ENCODE results near the gene PDE2A.

The PDE2A gene

GRCh38 chr11:72635933-72636332 is 38.3 kb downstream of the PDE2A start:
- DNase-seq (ENCODE audit: low read depth) = no peak

DNA sequence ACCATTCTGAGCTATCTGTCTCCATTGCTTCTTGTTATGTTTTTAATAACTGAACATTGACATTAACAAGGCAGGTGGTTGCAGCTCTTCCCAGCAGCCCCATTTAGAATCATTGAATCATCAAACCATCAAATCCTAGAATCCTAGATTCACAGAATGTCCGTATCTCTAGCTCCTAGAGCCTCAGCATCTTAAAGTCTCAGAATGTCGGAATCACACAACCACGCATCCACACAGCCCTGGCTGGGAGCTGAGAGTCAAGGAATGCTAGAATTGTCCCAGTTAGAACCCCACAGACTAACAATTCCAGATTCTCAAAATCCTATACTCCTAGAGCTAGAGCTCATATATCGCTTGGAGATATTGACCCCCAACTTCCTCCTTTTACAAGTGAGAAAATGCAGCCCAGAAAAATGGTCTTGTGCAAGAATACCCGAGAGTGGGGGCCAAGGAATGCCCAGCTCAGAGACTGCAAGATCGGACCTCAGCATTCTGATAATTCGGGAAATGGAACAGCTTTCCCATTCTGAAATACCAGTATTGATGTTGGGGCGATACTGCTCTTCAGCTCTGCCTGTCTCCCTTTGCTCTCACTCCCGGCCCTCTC is 38.8 kb downstream of the PDE2A start:
- DNase-seq (ENCODE audit: low read depth) = no peak

DNA sequence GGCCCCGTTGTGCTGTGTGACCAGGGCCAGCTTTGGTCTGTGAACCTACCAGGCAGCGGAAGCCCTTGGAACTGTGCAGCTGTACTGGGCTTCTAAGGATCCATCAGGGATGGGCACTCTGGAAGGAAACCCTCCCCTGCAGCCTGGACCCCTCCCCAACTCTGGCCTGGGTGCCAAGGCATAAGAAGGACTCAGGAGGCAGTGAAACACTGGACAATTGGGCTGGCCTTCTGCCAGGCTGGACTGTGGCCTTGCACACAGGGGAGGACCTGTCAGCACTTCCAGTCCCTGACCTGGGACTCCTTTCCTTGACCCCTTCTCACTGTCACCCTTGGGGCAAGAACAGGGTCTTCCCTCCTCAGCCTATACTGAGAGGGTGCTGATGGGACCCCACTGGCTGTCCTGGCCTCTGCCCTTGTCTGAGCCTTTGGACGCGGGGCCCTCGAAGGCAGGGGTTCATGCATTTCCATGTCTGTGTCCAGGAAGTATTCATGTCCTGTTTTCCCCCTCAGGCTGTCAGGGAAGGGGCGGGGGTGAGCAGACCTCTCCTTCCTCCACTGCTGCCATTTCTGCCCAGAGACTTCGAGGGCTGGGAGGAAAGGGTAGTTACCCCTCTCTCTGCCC is 39.6 kb downstream of the PDE2A start:
- DNase-seq (ENCODE audit: low read depth) = no peak

GRCh38 chr11:72634016-72634415 is 40.2 kb downstream of the PDE2A start:
- no peak for DNase-seq (ENCODE audit: low read depth)

- no peak for DNase-seq (ENCODE audit: low read depth)
Observed at GRCh38 chr11:72633068-72633467, 41.2 kb downstream of the PDE2A start.

- no peak for DNase-seq (ENCODE audit: low read depth)
Observed at GRCh38 chr11:72631806-72632731, 42.2 kb downstream of the PDE2A start.

GRCh38 chr11:72630104-72630852 is 43.9 kb downstream of the PDE2A start:
- DNase-seq (ENCODE audit: low read depth) = no peak

- no peak for DNase-seq (ENCODE audit: low read depth)
Observed at GRCh38 chr11:72629266-72629665, 45.0 kb downstream of the PDE2A start.

- DNase-seq (ENCODE audit: low read depth) = no peak
Observed at GRCh38 chr11:72627594-72628281, 46.5 kb downstream of the PDE2A start.

GRCh38 chr11:72626414-72626936 is 47.7 kb downstream of the PDE2A start:
- DNase-seq (ENCODE audit: low read depth) = no peak

GRCh38 chr11:72625691-72626413 is 48.4 kb downstream of the PDE2A start:
- DNase-seq (ENCODE audit: low read depth) = no peak

DNA sequence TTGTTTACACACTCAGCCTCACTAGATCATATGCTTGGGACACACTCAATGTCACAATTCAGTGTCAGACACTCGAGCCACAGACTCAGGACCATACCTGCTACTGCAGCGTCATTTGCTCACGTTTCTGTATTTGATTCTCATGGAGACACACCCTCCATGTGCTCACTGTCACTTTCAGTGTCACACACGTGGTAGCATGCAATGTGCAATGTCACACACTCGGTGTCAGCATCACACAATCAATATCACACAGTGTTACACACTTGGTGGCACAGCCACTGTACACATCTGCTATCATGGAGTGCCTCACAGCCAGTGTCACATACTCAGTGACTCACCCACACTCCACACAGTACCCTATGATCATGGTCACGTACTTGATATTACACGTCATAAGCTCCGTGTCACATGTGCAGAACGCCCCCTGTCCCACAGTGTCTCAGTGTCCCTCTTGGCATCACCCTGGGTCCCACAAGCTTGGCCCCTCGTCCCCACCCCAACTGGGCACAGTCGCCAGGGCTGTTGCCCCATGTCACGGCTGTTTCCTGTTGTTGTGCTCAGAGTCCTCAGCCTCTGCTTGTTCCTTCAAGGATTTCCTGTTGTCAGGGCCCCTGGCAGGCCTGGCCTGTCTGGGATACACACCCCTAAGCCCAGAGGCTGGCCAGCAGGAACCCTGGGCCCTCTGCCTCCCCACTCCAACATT is 49.6 kb downstream of the PDE2A start:
- DNase-seq (ENCODE audit: low read depth) = no peak

- DNase-seq (ENCODE audit: low read depth) = no peak
Observed at GRCh38 chr11:72623052-72623451, 51.2 kb downstream of the PDE2A start.

DNA sequence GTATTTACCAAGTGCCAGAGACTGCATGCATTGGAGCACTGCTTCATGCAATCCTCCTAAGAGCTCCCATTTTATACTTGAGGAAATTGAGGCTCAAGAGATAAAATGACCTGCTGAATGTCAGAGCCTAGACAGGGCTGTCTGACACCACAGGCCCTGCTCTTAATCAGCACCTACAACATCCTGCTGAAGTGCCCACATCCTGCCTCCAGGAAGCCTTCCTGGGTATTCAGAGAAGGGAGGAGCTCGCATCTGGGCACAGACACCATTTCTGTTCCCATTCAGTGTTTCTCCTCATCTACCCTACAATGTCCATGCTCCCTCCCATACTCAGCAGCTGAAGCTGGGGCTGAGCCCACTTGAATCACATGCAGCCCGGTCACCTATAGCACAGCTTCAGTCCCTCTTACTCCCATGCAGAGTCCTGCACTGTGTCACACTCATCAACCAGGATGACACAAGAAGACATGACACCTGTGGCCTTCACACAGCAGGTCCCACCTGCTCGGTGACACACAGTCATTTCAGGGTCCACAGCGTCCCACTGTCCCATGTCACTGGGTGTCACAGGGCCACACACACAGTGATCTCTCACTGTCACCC is 53.1 kb downstream of the PDE2A start:
- no peak for DNase-seq (ENCODE audit: low read depth)

- no peak for DNase-seq (ENCODE audit: low read depth)
Observed at GRCh38 chr11:72618803-72619202, 55.4 kb downstream of the PDE2A start.

- no peak for DNase-seq (ENCODE audit: low read depth)
Observed at GRCh38 chr11:72617080-72617762, 57.0 kb downstream of the PDE2A start.

DNA sequence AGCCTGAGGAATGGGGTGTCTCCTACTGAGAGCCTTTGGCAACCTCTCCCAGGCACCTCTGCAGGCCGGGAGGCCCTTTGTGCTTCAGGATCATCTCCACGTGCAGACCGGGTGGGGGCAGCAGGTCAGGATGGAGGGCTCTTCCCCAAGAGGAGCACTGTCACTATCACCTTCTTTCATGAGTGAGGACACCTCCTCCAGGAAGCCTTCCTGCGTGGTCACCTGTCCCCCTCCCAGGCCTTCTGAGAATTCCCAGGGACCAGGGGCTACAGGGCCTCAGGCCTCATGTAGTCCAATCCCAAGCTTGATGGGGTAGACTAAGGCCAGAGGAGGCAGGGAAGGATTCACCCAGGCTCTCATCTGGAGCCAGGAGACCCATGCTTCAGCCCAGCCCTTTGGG is 57.6 kb downstream of the PDE2A start:
- DNase-seq (ENCODE audit: low read depth) = no peak

DNA sequence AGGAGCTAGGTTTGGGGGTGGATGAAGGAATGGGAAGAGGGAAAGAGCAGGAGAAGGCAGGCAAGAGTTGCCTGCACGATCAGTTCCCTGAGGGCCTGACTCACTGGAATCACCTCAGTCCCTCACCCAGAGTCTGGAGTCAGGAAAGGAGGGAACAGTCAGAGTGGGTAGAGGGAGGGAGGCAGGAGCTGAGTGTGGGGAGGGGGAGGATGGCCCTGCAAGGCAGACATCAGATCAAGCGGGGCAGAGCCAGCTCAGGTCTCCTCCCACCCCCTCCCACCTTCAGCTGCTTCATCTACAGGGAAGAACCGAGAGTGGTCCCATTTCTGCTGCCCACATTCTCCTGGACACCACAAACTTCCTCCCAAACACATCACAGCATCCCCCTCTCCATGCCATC is 58.9 kb downstream of the PDE2A start:
- no peak for DNase-seq (ENCODE audit: low read depth)

DNA sequence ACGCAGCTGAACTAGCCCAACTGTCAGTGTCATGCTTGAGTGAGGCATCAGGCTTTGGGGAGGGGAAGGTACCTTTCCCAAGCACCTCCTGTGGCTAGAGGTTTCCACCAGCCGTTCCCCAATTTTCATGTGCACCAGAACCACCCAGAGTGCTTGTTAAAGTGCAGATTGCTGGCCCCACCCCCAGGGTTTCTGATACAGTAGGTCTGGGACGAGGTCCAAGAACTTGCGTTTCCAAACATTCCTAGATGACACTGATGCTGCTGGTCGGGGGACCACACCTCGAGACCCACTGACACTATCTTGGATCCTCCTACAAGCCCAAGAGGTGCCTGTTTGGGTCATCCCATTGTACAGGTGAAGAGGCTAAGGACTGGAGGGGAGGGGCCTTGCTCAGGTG is 59.8 kb downstream of the PDE2A start:
- DNase-seq (ENCODE audit: low read depth) = no peak
